GM13977 (cell line): ENCODE data around the gene RCAN1.

Experiments
- DNase-seq: peaks from one replicate; pipeline ENCODE4 v3.0.0; 2012; ENCODE audit warnings: low spot score
- CTCF ChIP-seq: IDR thresholded peaks from 2 replicates; pipeline ENCODE4 v1.5.1; 2012; ENCODE audit warnings: mild to moderate bottlenecking, control low read depth; ENCODE audit not compliant: insufficient read depth; ENCODE audit errors: extremely low read depth, missing control alignments
- in situ Hi-C: fragments of 300-500 bp; cut with MboI; formaldehyde crosslinking; loops from one replicate; pipeline ENCODE4 v1.12.0; 2022; ENCODE audit warnings: low sequenced_read_pairs, low pct_unique_long_range_greater_than_20kb, mixed read lengths, inconsistent platforms; ENCODE audit not compliant: unreplicated experiment

Gene RCAN1

GRCh38 chr21:34639250-34639649 is 24.3 kb upstream of the RCAN1 start:
- no peak for DNase-seq
- in situ Hi-C loops: no loop called here
- TF ChIP-seq CTCF: no peak

GRCh38 chr21:34636961-34637360 is 22.0 kb upstream of the RCAN1 start:
- no peak for DNase-seq
- no peak for TF ChIP-seq CTCF
- in situ Hi-C loops: no loop called here

- TF ChIP-seq CTCF: peak; percentile 29
- in situ Hi-C loops: no loop called here
- DNase-seq: no peak
Observed at GRCh38 chr21:34635307-34635706, 20.4 kb upstream of the RCAN1 start.

GRCh38 chr21:34632498-34632897 is 17.6 kb upstream of the RCAN1 start:
- no peak for TF ChIP-seq CTCF
- in situ Hi-C loops: no loop called here
- no peak for DNase-seq

GRCh38 chr21:34630536-34631143 is 15.7 kb upstream of the RCAN1 start:
- DNase-seq: peak; percentile 56
- peak; percentile 82 for TF ChIP-seq CTCF
- in situ Hi-C loops: no loop called here

GRCh38 chr21:34626131-34626530 is 11.2 kb upstream of the RCAN1 start:
- DNase-seq: no peak
- in situ Hi-C loops: no loop called here
- TF ChIP-seq CTCF: no peak
